Astrocyte (in vitro differentiated cells and primary cell): Measurements from ENCODE around the gene ARL8A. TPM values are rescaled to one million over a fixed set of nuclear protein-coding genes. Genes with fewer than 3 reads are reported as not detected.

ENCODE experiments used
- DNase-seq: peaks from one replicate; pipeline ENCODE4 v3.0.0-alpha.2; 2010; ENCODE audit warnings: low read depth
- FAIRE-seq: peaks from 2 replicates; lab custom pipeline; 2011; peaks lifted over from hg19 to GRCh38; lab: Jason Lieb, UNC
- H2AFZ ChIP-seq: 2 replicates; pipeline ENCODE4 v1.6.0; 2012; ENCODE audit warnings: low read depth, low read length, inconsistent platforms
- H3K27ac ChIP-seq: 2 replicates; pipeline ENCODE4 v1.5.1; 2011; ENCODE audit warnings: low read depth, low read length, inconsistent platforms
- H3K27me3 ChIP-seq: 2 replicates; pipeline ENCODE4 v1.6.0; 2011; ENCODE audit warnings: low read length, inconsistent platforms; ENCODE audit not compliant: insufficient read depth
- H3K36me3 ChIP-seq: 2 replicates; pipeline ENCODE4 v1.5.1; 2011; ENCODE audit warnings: low read length, inconsistent platforms; ENCODE audit not compliant: insufficient read depth
- H3K4me1 ChIP-seq: 2 replicates; pipeline ENCODE4 v1.5.1; 2011; ENCODE audit warnings: low read length, inconsistent platforms; ENCODE audit not compliant: insufficient read depth
- H3K4me2 ChIP-seq: 2 replicates; pipeline ENCODE4 v1.6.0; 2012; ENCODE audit warnings: low read length, inconsistent platforms
- H3K4me3 ChIP-seq: 2 replicates; pipeline ENCODE4 v1.5.1; 2011; ENCODE audit warnings: low read depth, mild to moderate bottlenecking, low read length, inconsistent platforms; ENCODE audit not compliant: insufficient read depth
- H3K79me2 ChIP-seq: 2 replicates; pipeline ENCODE4 v1.6.0; 2012; ENCODE audit warnings: mild to moderate bottlenecking, low read length, inconsistent platforms; ENCODE audit not compliant: insufficient read depth
- H3K9ac ChIP-seq: 2 replicates; pipeline ENCODE4 v1.6.0; 2012; ENCODE audit warnings: mild to moderate bottlenecking, low read length, inconsistent platforms
- H3K9me3 ChIP-seq: 2 replicates; pipeline ENCODE4 v1.5.1; 2012; ENCODE audit warnings: low read depth, mild to moderate bottlenecking, low read length, inconsistent platforms; ENCODE audit not compliant: insufficient read depth
- H4K20me1 ChIP-seq: 2 replicates; pipeline ENCODE4 v1.6.0; 2012; ENCODE audit warnings: low read length, inconsistent platforms; ENCODE audit not compliant: insufficient read depth
- H3K27ac Mint-ChIP-seq: one replicate; pipeline ENCODE4 v1.8.0; 2021; ENCODE audit warnings: mild to moderate bottlenecking, mixed read lengths; ENCODE audit not compliant: unreplicated experiment
- H3K27me3 Mint-ChIP-seq: one replicate; pipeline ENCODE4 v1.8.0; 2021; ENCODE audit warnings: low read depth, mixed read lengths; ENCODE audit not compliant: unreplicated experiment
- H3K36me3 Mint-ChIP-seq: one replicate; pipeline ENCODE4 v1.8.0; 2021; ENCODE audit warnings: low read depth, mixed read lengths; ENCODE audit not compliant: unreplicated experiment
- H3K4me1 Mint-ChIP-seq: one replicate; pipeline ENCODE4 v1.8.0; 2021; ENCODE audit warnings: low read depth, mixed read lengths; ENCODE audit not compliant: unreplicated experiment
- H3K4me3 Mint-ChIP-seq: one replicate; pipeline ENCODE4 v1.8.0; 2021; ENCODE audit warnings: mild to moderate bottlenecking, moderate library complexity, mixed read lengths; ENCODE audit not compliant: unreplicated experiment
- H3K9me3 Mint-ChIP-seq: one replicate; pipeline ENCODE4 v1.8.0; 2021; ENCODE audit warnings: mild to moderate bottlenecking, mixed read lengths; ENCODE audit not compliant: unreplicated experiment
- EZH2 ChIP-seq: IDR thresholded peaks from 2 replicates; pipeline ENCODE4 v1.6.1; 2012; ENCODE audit warnings: mild to moderate bottlenecking, low read length, inconsistent platforms; ENCODE audit not compliant: insufficient read depth
- total RNA-seq: library from RNA; stranded (reverse); gene quantifications from 2 replicates; pipeline ENCODE4 v1.2.1, GENCODE V29; 2021
- TF ChIP-seq, protein P1 (sequence below): IDR thresholded peaks from 2 replicates; pipeline ENCODE4 v1.5.1; 2011; ENCODE audit warnings: low read depth, mild to moderate bottlenecking, inconsistent platforms, low read length, moderate library complexity; ENCODE audit not compliant: insufficient read depth

The ARL8A gene
- total RNA-seq, 1 donor from 2014 or later = 83.0 TPM

DNA sequence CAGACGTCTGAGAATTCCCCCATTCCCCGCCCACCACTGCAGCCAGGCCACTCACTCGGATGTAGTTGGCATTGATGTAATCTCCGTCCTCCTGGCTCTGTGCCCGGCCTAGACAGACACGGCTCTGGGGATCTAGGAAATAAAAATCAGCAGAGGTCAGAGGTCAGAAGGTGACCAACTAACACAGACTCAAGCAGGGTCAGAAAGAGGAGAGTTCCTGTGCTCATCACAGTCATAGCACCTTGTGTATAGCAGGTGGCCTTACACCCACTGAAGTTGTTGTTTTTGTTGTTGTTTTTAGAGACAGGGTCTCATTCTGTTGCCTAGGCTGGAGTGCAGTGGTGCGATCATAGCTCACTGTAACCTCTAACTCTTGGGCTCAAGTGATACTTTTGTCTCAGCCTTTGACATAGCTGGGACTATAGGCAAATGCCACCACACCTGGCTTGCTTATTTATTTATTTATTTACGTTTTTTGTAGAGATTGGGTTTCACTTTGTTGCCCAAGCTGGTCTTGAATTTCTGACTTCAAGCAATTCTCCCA lies 11.0 kb upstream of the ARL8A start:
- Mint-ChIP-seq H3K27ac (no peak overlapping the region), H3K27me3 (peaks cover 9% of the 10 kb centered on the region), H3K9me3 (peaks cover 3% of the 10 kb centered on the region), H3K4me1 (peaks cover 23% of the 10 kb centered on the region), H3K36me3 (no peaks in the 10 kb centered on the region), H3K4me3 (no peak overlapping the region)
- Histone ChIP-seq H3K4me2 (no peak overlapping the region), H4K20me1 (no peaks in the 10 kb centered on the region), H3K27ac (no peak overlapping the region), H3K4me1 (peaks cover 6% of the 10 kb centered on the region), H2AFZ (no peak overlapping the region), H3K4me3 (no peak overlapping the region), H3K9me3 (no peaks in the 10 kb centered on the region), H3K36me3 (no peaks in the 10 kb centered on the region), H3K79me2 (no peaks in the 10 kb centered on the region), H3K27me3 (peaks cover 2% of the 10 kb centered on the region), H3K9ac (no peak overlapping the region)
- TF ChIP-seq EZH2 = no peak
- TF ChIP-seq, protein P1, sequence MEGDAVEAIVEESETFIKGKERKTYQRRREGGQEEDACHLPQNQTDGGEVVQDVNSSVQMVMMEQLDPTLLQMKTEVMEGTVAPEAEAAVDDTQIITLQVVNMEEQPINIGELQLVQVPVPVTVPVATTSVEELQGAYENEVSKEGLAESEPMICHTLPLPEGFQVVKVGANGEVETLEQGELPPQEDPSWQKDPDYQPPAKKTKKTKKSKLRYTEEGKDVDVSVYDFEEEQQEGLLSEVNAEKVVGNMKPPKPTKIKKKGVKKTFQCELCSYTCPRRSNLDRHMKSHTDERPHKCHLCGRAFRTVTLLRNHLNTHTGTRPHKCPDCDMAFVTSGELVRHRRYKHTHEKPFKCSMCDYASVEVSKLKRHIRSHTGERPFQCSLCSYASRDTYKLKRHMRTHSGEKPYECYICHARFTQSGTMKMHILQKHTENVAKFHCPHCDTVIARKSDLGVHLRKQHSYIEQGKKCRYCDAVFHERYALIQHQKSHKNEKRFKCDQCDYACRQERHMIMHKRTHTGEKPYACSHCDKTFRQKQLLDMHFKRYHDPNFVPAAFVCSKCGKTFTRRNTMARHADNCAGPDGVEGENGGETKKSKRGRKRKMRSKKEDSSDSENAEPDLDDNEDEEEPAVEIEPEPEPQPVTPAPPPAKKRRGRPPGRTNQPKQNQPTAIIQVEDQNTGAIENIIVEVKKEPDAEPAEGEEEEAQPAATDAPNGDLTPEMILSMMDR = no peak
- DNase-seq (no peak), FAIRE-seq (no peak)

DNA sequence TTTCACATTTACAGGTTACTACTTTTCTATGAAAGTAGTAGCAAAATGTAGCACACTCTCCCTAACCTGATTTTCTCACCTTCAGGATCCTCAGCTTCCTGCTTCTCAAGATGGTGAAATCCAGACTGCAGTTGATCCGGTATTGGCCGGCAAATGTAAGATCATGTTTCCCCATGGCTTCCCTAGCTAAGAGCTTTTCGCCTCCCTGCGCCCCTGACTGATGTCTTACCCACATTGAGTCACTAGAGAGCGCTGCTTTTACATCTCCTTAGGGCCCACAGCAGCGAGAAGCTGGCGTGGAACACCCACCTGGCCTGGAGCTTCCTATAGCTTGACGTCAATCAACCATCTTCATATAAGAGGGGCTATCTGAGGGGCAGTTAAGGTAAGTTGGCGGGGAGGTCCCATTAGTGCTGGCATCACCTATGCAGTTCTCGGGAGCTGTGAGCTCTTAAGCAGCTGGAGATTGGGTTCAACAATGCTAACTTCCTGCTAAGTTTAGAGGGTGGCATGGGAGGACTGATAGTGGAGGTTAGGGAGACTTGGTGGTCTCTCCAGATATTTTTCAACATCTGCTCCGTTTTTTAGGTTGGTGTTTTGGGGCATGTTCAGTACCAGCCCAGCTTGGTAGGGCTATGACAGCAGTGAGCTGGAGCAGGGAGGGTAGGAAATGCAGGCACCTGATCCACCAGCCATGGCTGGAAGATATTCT lies 10.4 kb upstream of the ARL8A start:
- no peak overlapping the region for H3K27ac ChIP-seq

More for the DNA sequence above, 10.4 kb upstream of the ARL8A start:
- peaks cover 9% of the 10 kb centered on the region for H3K27me3 Mint-ChIP-seq
- H3K9me3 Mint-ChIP-seq = peaks cover 3% of the 10 kb centered on the region
- FAIRE-seq (no peak), DNase-seq (peak; percentile 49)
- Histone ChIP-seq H3K27me3 (peaks cover 2% of the 10 kb centered on the region), H3K4me2 (no peak overlapping the region), H2AFZ (no peak overlapping the region), H3K4me3 (no peak overlapping the region), H3K9me3 (no peaks in the 10 kb centered on the region), H3K9ac (no peak overlapping the region), H3K4me1 (peaks cover 5% of the 10 kb centered on the region), H4K20me1 (no peaks in the 10 kb centered on the region), H3K36me3 (no peaks in the 10 kb centered on the region), H3K79me2 (no peaks in the 10 kb centered on the region)
- H3K36me3 Mint-ChIP-seq = no peaks in the 10 kb centered on the region
- peaks cover 20% of the 10 kb centered on the region for H3K4me1 Mint-ChIP-seq
- TF ChIP-seq, protein P1 = peak; percentile 40
- no peak for TF ChIP-seq EZH2
- H3K4me3 Mint-ChIP-seq = no peak overlapping the region
- peak overlapping the region; percentile 79 for H3K27ac Mint-ChIP-seq
